Measurements from ENCODE around the gene ULK3.

ULK3 gene, protein sequence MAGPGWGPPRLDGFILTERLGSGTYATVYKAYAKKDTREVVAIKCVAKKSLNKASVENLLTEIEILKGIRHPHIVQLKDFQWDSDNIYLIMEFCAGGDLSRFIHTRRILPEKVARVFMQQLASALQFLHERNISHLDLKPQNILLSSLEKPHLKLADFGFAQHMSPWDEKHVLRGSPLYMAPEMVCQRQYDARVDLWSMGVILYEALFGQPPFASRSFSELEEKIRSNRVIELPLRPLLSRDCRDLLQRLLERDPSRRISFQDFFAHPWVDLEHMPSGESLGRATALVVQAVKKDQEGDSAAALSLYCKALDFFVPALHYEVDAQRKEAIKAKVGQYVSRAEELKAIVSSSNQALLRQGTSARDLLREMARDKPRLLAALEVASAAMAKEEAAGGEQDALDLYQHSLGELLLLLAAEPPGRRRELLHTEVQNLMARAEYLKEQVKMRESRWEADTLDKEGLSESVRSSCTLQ

GRCh38 chr15:74842581-74843444, at the start of gene ULK3:
Gene ULK3, minus strand, starts transcription at chr15:74843156. Its CDS starts 51 bp downstream, at chr15:74843105.
- peak within 1 kb of the TSS; percentile 60 for H3K4me3 ChIP-seq (replicated peaks; ENCODE audit: low read depth, low read length)
- peak; percentile 25 for TF ChIP-seq CTCF (IDR thresholded peaks at IDR 0.05; ENCODE audit: low read depth, low read length, missing control alignments)
- DNase-seq (ENCODE audit: extremely low read depth, low read depth): no peak

DNA sequence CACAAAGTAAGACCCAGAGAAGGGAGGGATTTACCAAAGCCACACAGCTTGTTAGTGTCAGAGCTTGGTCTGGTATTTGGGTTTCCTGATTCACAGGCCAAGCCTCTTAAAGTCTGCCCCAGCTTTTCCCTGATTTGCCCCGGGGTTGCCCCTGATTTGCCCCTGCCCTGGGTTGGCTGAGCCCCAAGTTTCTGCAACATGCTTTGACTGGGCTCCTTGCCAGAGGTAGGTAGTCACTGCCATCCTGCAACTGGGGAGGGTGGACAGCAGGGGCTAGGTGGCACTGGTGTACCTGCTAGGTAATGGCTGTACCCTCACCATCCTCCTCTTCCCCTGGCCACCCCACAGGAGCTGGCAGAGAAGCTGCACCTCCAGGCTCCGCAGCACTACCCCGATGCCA, 49.4 kb upstream of the ULK3 start:
- no peak for DNase-seq (ENCODE audit: extremely low read depth, low read depth)
- TF ChIP-seq CTCF (IDR thresholded peaks at IDR 0.05; ENCODE audit: low read depth, low read length, missing control alignments): no peak
- H3K4me3 ChIP-seq (replicated peaks; ENCODE audit: low read depth, low read length): no peak overlapping the region

- H3K4me3 ChIP-seq (replicated peaks; ENCODE audit: low read depth, low read length): no peak overlapping the region
- TF ChIP-seq CTCF (IDR thresholded peaks at IDR 0.05; ENCODE audit: low read depth, low read length, missing control alignments): no peak
- DNase-seq (ENCODE audit: extremely low read depth, low read depth): no peak
These were observed 48.5 kb upstream of the ULK3 start for GRCh38 chr15:74891469-74891868.

DNA sequence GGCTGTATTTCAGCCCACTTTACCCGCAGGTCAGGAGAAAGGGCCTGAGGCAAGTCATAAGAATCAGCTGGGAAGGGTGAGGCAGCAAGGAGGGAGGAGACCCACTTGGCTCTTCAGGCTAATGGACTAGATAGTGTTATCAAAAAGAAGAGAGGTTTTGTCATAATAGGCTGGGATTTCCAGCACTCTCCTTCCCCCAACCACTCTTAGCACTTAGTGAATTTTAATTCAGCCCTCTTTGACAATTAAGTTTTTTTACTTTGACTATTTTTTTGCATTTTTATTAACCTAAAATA, 47.7 kb upstream of the ULK3 start:
- no peak for TF ChIP-seq CTCF (IDR thresholded peaks at IDR 0.05; ENCODE audit: low read depth, low read length, missing control alignments)
- DNase-seq (ENCODE audit: extremely low read depth, low read depth): no peak
- H3K4me3 ChIP-seq (replicated peaks; ENCODE audit: low read depth, low read length): peak overlapping the region; percentile 85

GRCh38 chr15:74889883-74890664, 47.1 kb upstream of the ULK3 start, which contains the start of gene MPI:
Gene MPI, plus strand, starts transcription at chr15:74890042. Its CDS starts 32 bp downstream, at chr15:74890074.
- peak within 1 kb of the TSS; percentile 85 for H3K4me3 ChIP-seq (replicated peaks; ENCODE audit: low read depth, low read length)
- TF ChIP-seq CTCF (IDR thresholded peaks at IDR 0.05; ENCODE audit: low read depth, low read length, missing control alignments): no peak

GRCh38 chr15:74889390-74889882, 46.5 kb upstream of the ULK3 start:
- no peak for TF ChIP-seq CTCF (IDR thresholded peaks at IDR 0.05; ENCODE audit: low read depth, low read length, missing control alignments)
- no peak for DNase-seq (ENCODE audit: extremely low read depth, low read depth)
- H3K4me3 ChIP-seq (replicated peaks; ENCODE audit: low read depth, low read length): peak overlapping the region; percentile 85

More at GRCh38 chr15:74889883-74890664, 47.1 kb upstream of the ULK3 start, which contains the start of gene MPI:
- DNase-seq (ENCODE audit: extremely low read depth, low read depth): peak; percentile 44
